Neuronal stem cell (in vitro differentiated cells): ENCODE data around the gene TTBK1.

Experiments used
- DNase-seq: peaks from one replicate; pipeline ENCODE4 v3.0.0-alpha.2; 2013; ENCODE audit warnings: low spot score
- H2AFZ ChIP-seq: one replicate; pipeline ENCODE4 v1.6.1; 2013; ENCODE audit warnings: mild to moderate bottlenecking, low read length, inconsistent platforms
- H2AK5ac ChIP-seq: 2 replicates; pipeline ENCODE4 v1.6.1; 2013; ENCODE audit warnings: low read depth, mild to moderate bottlenecking, inconsistent platforms, low read length, moderate library complexity, mixed read lengths
- H2BK120ac ChIP-seq: 2 replicates; pipeline ENCODE4 v1.6.1; 2013; ENCODE audit warnings: low read depth, mild to moderate bottlenecking, inconsistent platforms, low read length, moderate library complexity, mixed read lengths
- H2BK12ac ChIP-seq: one replicate; pipeline ENCODE4 v1.6.1; 2013; ENCODE audit warnings: low read length, inconsistent platforms
- H2BK15ac ChIP-seq: 2 replicates; pipeline ENCODE4 v1.6.1; 2013; ENCODE audit warnings: mild to moderate bottlenecking, low read length, inconsistent platforms, mixed read lengths
- H2BK5ac ChIP-seq: one replicate; pipeline ENCODE4 v1.6.1; 2013; ENCODE audit warnings: inconsistent platforms, mild to moderate bottlenecking, low read length, moderate library complexity
- H3K14ac ChIP-seq: one replicate; pipeline ENCODE4 v1.6.1; 2013; ENCODE audit warnings: low read length, inconsistent platforms
- H3K18ac ChIP-seq: 2 replicates; pipeline ENCODE4 v1.6.1; 2013; ENCODE audit warnings: low read length, inconsistent platforms
- H3K23ac ChIP-seq: 2 replicates; pipeline ENCODE4 v1.6.1; 2013; ENCODE audit warnings: low read depth, mild to moderate bottlenecking, mixed read lengths, low read length, inconsistent platforms; ENCODE audit not compliant: poor library complexity
- H3K27ac ChIP-seq: replicated peaks from 3 replicates; pipeline ENCODE4 v1.5.1; 2013; ENCODE audit warnings: low read length, inconsistent platforms
- H3K27me3 ChIP-seq, 3 experiments: 2 replicates each; pipeline ENCODE4 v1.6.1; 2013; ENCODE audit warnings: low read length in 3 of 3, mild to moderate bottlenecking in 2 of 3, inconsistent platforms in 1 of 3, low read depth in 1 of 3, mixed read lengths in 1 of 3, moderate library complexity in 1 of 3; ENCODE audit not compliant: control insufficient read depth in 3 of 3, insufficient read depth in 3 of 3
- H3K36me3 ChIP-seq, 2 donors: replicated peaks in 1 of 2; 2 replicates each; pipeline ENCODE4 v1.6.1; 2013; ENCODE audit warnings: low read length in 2 of 2; ENCODE audit not compliant: control insufficient read depth in 2 of 2, insufficient read depth in 2 of 2
- H3K4ac ChIP-seq: 2 replicates; pipeline ENCODE4 v1.6.1; 2013; ENCODE audit warnings: inconsistent platforms, mild to moderate bottlenecking, low read length, moderate library complexity
- H3K4me1 ChIP-seq, 2 donors: 1 replicate in 1 of 2; 2 replicates in 1 of 2; pipeline ENCODE4 v1.6.1; 2013; ENCODE audit warnings: low read length in 2 of 2, low read depth in 1 of 2; ENCODE audit not compliant: control insufficient read depth in 2 of 2, insufficient read depth in 1 of 2
- H3K4me2 ChIP-seq: one replicate; pipeline ENCODE4 v1.6.1; 2013; ENCODE audit warnings: mild to moderate bottlenecking, low read length, inconsistent platforms; ENCODE audit not compliant: insufficient read depth, poor library complexity, severe bottlenecking
- H3K4me3 ChIP-seq, 2 donors: 2 replicates each; pipeline ENCODE4 v1.5.1; 2013; ENCODE audit warnings: low read length in 2 of 2, mild to moderate bottlenecking in 2 of 2, inconsistent platforms in 1 of 2, moderate library complexity in 1 of 2
- H3K79me1 ChIP-seq: one replicate; pipeline ENCODE4 v1.6.1; 2013; ENCODE audit warnings: low read depth, mild to moderate bottlenecking, inconsistent platforms, low read length, moderate library complexity
- H3K9ac ChIP-seq: one replicate; pipeline ENCODE4 v1.6.1; 2013; ENCODE audit warnings: mild to moderate bottlenecking, low read depth, low read length, inconsistent platforms; ENCODE audit not compliant: poor library complexity
- H3K9me3 ChIP-seq, 2 donors: replicated peaks in 1 of 2; 2 replicates each; pipeline versions ENCODE3 to v1.6.1; 2013; ENCODE audit warnings: low read length in 2 of 2, mild to moderate bottlenecking in 2 of 2, inconsistent platforms in 1 of 2, low read depth in 1 of 2, mixed read lengths in 1 of 2, moderate library complexity in 1 of 2; ENCODE audit not compliant: control insufficient read depth in 2 of 2, insufficient read depth in 1 of 2
- H4K8ac ChIP-seq: one replicate; pipeline ENCODE4 v1.6.1; 2013; ENCODE audit warnings: low read depth, mild to moderate bottlenecking, inconsistent platforms, low read length, moderate library complexity
- H4K91ac ChIP-seq: one replicate; pipeline ENCODE4 v1.6.1; 2013; ENCODE audit warnings: low read length, low read depth, mild to moderate bottlenecking, inconsistent platforms; ENCODE audit not compliant: poor library complexity
- WGBS, 2 donors: extraction: QIAGEN DNeasy Blood & Tissue Kit; methylation state at CpG; one replicate each; pipeline ENCODE4 v1.1.7; 2013; ENCODE audit warnings: missing lambda C conversion rate in 2 of 2, mixed read lengths in 1 of 2; ENCODE audit not compliant: insufficient read length in 2 of 2, insufficient replicate concordance in 1 of 2; ENCODE audit errors: extremely low coverage in 2 of 2; 5-methylcytosine and 5-hydroxymethylcytosine counted together

TTBK1 gene

GRCh38 chr6:43241446-43241845 lies 1.8 kb upstream of the TTBK1 start:
- no peak for DNase-seq
- no CpG with 5 or more reads among the region's 2 CpGs for WGBS, 2 donors
- no peak overlapping the region for H3K9ac ChIP-seq
- H3K23ac ChIP-seq: no peak overlapping the region
- H2BK15ac ChIP-seq: no peak overlapping the region
- H4K91ac ChIP-seq: no peak overlapping the region
- H3K36me3 ChIP-seq: no peaks in the 10 kb centered on the region
- no peak overlapping the region for H3K4me2 ChIP-seq
- peaks cover 5 to 7% of the 10 kb centered on the region in 2 donors for H3K4me1 ChIP-seq
- no peak overlapping the region for H3K4ac ChIP-seq
- H2AFZ ChIP-seq: no peak overlapping the region
- H3K9me3 ChIP-seq: peaks cover 0 to 6% of the 10 kb centered on the region in 2 donors
- H3K27ac ChIP-seq: no peak overlapping the region
- no peak overlapping the region for H4K8ac ChIP-seq
- no peak overlapping the region for H3K18ac ChIP-seq
- no peak overlapping the region for H2BK5ac ChIP-seq
- H3K27me3 ChIP-seq: peaks cover 7 to 65% (median 35%) of the 10 kb centered on the region in 3 experiments
- no peak overlapping the region for H2BK12ac ChIP-seq
- no peaks in the 10 kb centered on the region for H3K79me1 ChIP-seq
- no peak overlapping the region for H2BK120ac ChIP-seq
- no peak overlapping the region for H3K14ac ChIP-seq
- H3K4me3 ChIP-seq: no peak overlapping the region
- H2AK5ac ChIP-seq: no peak overlapping the region

- Histone ChIP-seq H3K4me3 (peak overlapping the region; percentile 35 to 72), H3K27ac (no peak overlapping the region), H3K27me3 (peaks cover 7 to 51% (median 35%) of the 10 kb centered on the region in 3 experiments), H3K36me3 (no peaks in the 10 kb centered on the region), H2BK12ac (no peak overlapping the region), H3K23ac (peak overlapping the region; percentile 11), H3K14ac (no peak overlapping the region), H2AK5ac (no peak overlapping the region), H3K4me2 (peak overlapping the region; percentile 76), H4K8ac (no peak overlapping the region), H3K9ac (peak overlapping the region; percentile 88), H3K9me3 (peaks cover 0 to 6% of the 10 kb centered on the region in 2 donors), H3K18ac (peak overlapping the region; percentile 23), H2BK5ac (no peak overlapping the region), H3K79me1 (no peaks in the 10 kb centered on the region), H2AFZ (peak overlapping the region; percentile 58), H3K4ac (no peak overlapping the region), H2BK15ac (no peak overlapping the region), H4K91ac (no peak overlapping the region), H3K4me1 (peaks cover 9 to 10% of the 10 kb centered on the region in 2 donors), H2BK120ac (no peak overlapping the region)
- DNase-seq: no peak
- no CpG with 5 or more reads among the region's 37 CpGs for WGBS, 2 donors
These were observed 512 bp downstream of the TTBK1 start for GRCh38 chr6:43243664-43244321.

GRCh38 chr6:43246301-43247113 lies 3.2 kb downstream of the TTBK1 start:
- peak overlapping the region; percentile 76 for H2BK15ac ChIP-seq
- H3K4me2 ChIP-seq: peak overlapping the region; percentile 99
- peak overlapping the region; percentile 5 for H3K14ac ChIP-seq
- H4K8ac ChIP-seq: no peak overlapping the region
- peak overlapping the region; percentile 92 for H3K18ac ChIP-seq
- H3K23ac ChIP-seq: peak overlapping the region; percentile 87
- H3K27ac ChIP-seq: peak overlapping the region; percentile 75
- no peaks in the 10 kb centered on the region for H3K79me1 ChIP-seq
- H4K91ac ChIP-seq: no peak overlapping the region
- peak; percentile 88 for DNase-seq
- peak overlapping the region; percentile 87 for H3K9ac ChIP-seq
- no CpG with 5 or more reads among the region's 27 CpGs for WGBS, 2 donors
- H2BK5ac ChIP-seq: peak overlapping the region; percentile 55
- H2BK12ac ChIP-seq: no peak overlapping the region
- no peak overlapping the region for H3K4ac ChIP-seq
- no peaks in the 10 kb centered on the region for H3K9me3 ChIP-seq
- H2BK120ac ChIP-seq: no peak overlapping the region
- H3K27me3 ChIP-seq: peaks cover 7 to 36% (median 29%) of the 10 kb centered on the region in 3 experiments
- no peaks in the 10 kb centered on the region for H3K36me3 ChIP-seq
- peaks cover 12 to 16% of the 10 kb centered on the region in 2 donors for H3K4me1 ChIP-seq
- H3K4me3 ChIP-seq: peak overlapping the region; percentile 77 to 83
- H2AK5ac ChIP-seq: peak overlapping the region; percentile 14
- peak overlapping the region; percentile 88 for H2AFZ ChIP-seq
